Fibroblast of lung (primary cell): ENCODE results near the gene PRKAG3. TPM values are rescaled to one million over a fixed set of nuclear protein-coding genes. Genes with fewer than 3 reads are reported as not detected.
A peak's percentile ranks its signal among the peaks of the same experiment; 100 is the strongest.
"Not testable (repeated sequence)": the region's sequence is repeated elsewhere in the genome, so short reads cannot be mapped to it uniquely, and the experiment has no call there.

ENCODE experiments used
- DNase-seq, 2 donors: peaks; one replicate each; pipeline versions ENCODE4 v3.0.0 to v3.0.0-alpha.2; 2010; ENCODE audit warnings: low read depth in 2 of 2
- H2AFZ ChIP-seq: 2 replicates; pipeline ENCODE4 v1.5.1; 2012; ENCODE audit warnings: low read length, control low read depth, inconsistent platforms
- H3K27ac ChIP-seq: 2 replicates; pipeline ENCODE4 v1.5.1; 2011; ENCODE audit warnings: low read length, control low read depth; ENCODE audit not compliant: insufficient read depth
- H3K27me3 ChIP-seq: 2 replicates; pipeline ENCODE4 v1.5.1; 2011; ENCODE audit warnings: mild to moderate bottlenecking, low read length; ENCODE audit not compliant: control insufficient read depth, insufficient read depth
- H3K36me3 ChIP-seq: 2 replicates; pipeline ENCODE4 v1.5.1; 2011; ENCODE audit warnings: low read length; ENCODE audit not compliant: control insufficient read depth, insufficient read depth
- H3K4me1 ChIP-seq: 2 replicates; pipeline ENCODE4 v1.5.1; 2011; ENCODE audit warnings: low read length; ENCODE audit not compliant: control insufficient read depth, insufficient read depth; ENCODE audit errors: extremely low read depth
- H3K4me2 ChIP-seq: 2 replicates; pipeline ENCODE4 v1.5.1; 2011; ENCODE audit warnings: low read length, control low read depth; ENCODE audit not compliant: insufficient read depth; ENCODE audit errors: extremely low read depth
- H3K4me3 ChIP-seq, 4 experiments: fragments of 200-600 bp in 1 of 4; sonication (generic) in 1 of 4; replicated peaks in 1 of 4; 2 replicates each; pipeline ENCODE4 v1.5.1; 2011 to 2016; ENCODE audit warnings: low read length in 4 of 4, low read depth in 3 of 4, mild to moderate bottlenecking in 3 of 4, control low read depth in 2 of 4, inconsistent platforms in 1 of 4, mixed read lengths in 1 of 4; ENCODE audit not compliant: insufficient read depth in 1 of 4; ENCODE audit errors: control extremely low read depth in 1 of 4
- H3K79me2 ChIP-seq: 2 replicates; pipeline ENCODE4 v1.5.1; 2012; ENCODE audit warnings: mild to moderate bottlenecking, low read length, inconsistent platforms; ENCODE audit not compliant: control insufficient read depth, insufficient read depth
- H3K9ac ChIP-seq: 2 replicates; pipeline ENCODE4 v1.5.1; 2011; ENCODE audit warnings: mild to moderate bottlenecking, low read length, control low read depth; ENCODE audit not compliant: insufficient read depth
- H3K9me3 ChIP-seq: 2 replicates; pipeline ENCODE4 v1.5.1; 2012; ENCODE audit warnings: low read depth, low read length; ENCODE audit not compliant: control insufficient read depth, insufficient read depth
- H4K20me1 ChIP-seq: 2 replicates; pipeline ENCODE4 v1.5.1; 2011; ENCODE audit warnings: low read length; ENCODE audit not compliant: control insufficient read depth, insufficient read depth; ENCODE audit errors: extremely low read depth
- EZH2 ChIP-seq: IDR thresholded peaks from 2 replicates; pipeline ENCODE4 v1.5.1; 2012; ENCODE audit warnings: low read length, control low read depth, mild to moderate bottlenecking; ENCODE audit errors: missing control alignments
- polyA plus RNA-seq, 2 donors: library from polyadenylated mRNA; depleted of rRNA in 1 of 2; stranded (reverse) in 1 of 2; unstranded in 1 of 2; fragments of >200 nt; gene quantifications; 2 replicates each; pipeline ENCODE4 v1.2.1, GENCODE V29; 2011 to 2012; ENCODE audit warnings: missing spikeins in 1 of 2
- total RNA-seq: library from RNA; depleted of rRNA; stranded (reverse); fragments of >200 nt; gene quantifications from 2 replicates; pipeline ENCODE4 v1.2.1, GENCODE V29; 2014
- TF ChIP-seq, protein P1 (sequence below), 2 donors: IDR thresholded peaks in 1 of 2; conservative IDR thresholded peaks in 1 of 2; 1 replicate in 1 of 2; 2 replicates in 1 of 2; pipeline ENCODE4 v1.5.1; 2011 to 2012; ENCODE audit warnings: low read length in 2 of 2, control low read depth in 1 of 2, inconsistent platforms in 1 of 2, low read depth in 1 of 2, mild to moderate bottlenecking in 1 of 2

Gene PRKAG3
- total and polyA plus RNA-seq, 2 donors (not counting 1 experiment from before 2014, with no cell fraction given): 0.33 TPM; not detected in 1

GRCh38 chr2:218851286-218851685, 19.7 kb upstream of the PRKAG3 start:
- Histone ChIP-seq H3K4me1 (no peaks in the 10 kb centered on the region), H3K9me3 (no peaks in the 10 kb centered on the region), H4K20me1 (no peaks in the 10 kb centered on the region), H3K9ac (no peak overlapping the region), H3K4me3 (no peak overlapping the region), H3K36me3 (no peaks in the 10 kb centered on the region), H3K27me3 (peaks cover 20% of the 10 kb centered on the region), H3K79me2 (no peaks in the 10 kb centered on the region), H3K27ac (no peak overlapping the region), H2AFZ (no peak overlapping the region), H3K4me2 (no peak overlapping the region)
- DNase-seq: no peak
- TF ChIP-seq, protein P1, sequence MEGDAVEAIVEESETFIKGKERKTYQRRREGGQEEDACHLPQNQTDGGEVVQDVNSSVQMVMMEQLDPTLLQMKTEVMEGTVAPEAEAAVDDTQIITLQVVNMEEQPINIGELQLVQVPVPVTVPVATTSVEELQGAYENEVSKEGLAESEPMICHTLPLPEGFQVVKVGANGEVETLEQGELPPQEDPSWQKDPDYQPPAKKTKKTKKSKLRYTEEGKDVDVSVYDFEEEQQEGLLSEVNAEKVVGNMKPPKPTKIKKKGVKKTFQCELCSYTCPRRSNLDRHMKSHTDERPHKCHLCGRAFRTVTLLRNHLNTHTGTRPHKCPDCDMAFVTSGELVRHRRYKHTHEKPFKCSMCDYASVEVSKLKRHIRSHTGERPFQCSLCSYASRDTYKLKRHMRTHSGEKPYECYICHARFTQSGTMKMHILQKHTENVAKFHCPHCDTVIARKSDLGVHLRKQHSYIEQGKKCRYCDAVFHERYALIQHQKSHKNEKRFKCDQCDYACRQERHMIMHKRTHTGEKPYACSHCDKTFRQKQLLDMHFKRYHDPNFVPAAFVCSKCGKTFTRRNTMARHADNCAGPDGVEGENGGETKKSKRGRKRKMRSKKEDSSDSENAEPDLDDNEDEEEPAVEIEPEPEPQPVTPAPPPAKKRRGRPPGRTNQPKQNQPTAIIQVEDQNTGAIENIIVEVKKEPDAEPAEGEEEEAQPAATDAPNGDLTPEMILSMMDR (conservative IDR thresholded peaks at IDR 0.05 in 1 of 2, IDR thresholded peaks at IDR 0.05 in 1 of 2; ENCODE audit: low read depth in 1 of 2, low read length in 2 of 2): no peak
- no peak for TF ChIP-seq EZH2

GRCh38 chr2:218850796-218851195, 19.2 kb upstream of the PRKAG3 start:
- H4K20me1 ChIP-seq: no peaks in the 10 kb centered on the region
- no peaks in the 10 kb centered on the region for H3K36me3 ChIP-seq
- TF ChIP-seq EZH2: no peak
- TF ChIP-seq, protein P1 (conservative IDR thresholded peaks at IDR 0.05 in 1 of 2, IDR thresholded peaks at IDR 0.05 in 1 of 2; ENCODE audit: low read depth in 1 of 2, low read length in 2 of 2): no peak
- no peak overlapping the region for H3K9ac ChIP-seq
- no peak overlapping the region for H2AFZ ChIP-seq
- H3K9me3 ChIP-seq: no peaks in the 10 kb centered on the region
- no peak overlapping the region for H3K27ac ChIP-seq
- H3K4me2 ChIP-seq: no peak overlapping the region
- no peaks in the 10 kb centered on the region for H3K4me1 ChIP-seq
- no peak overlapping the region for H3K4me3 ChIP-seq
- peaks cover 15% of the 10 kb centered on the region for H3K27me3 ChIP-seq
- no peak for DNase-seq
- no peaks in the 10 kb centered on the region for H3K79me2 ChIP-seq

GRCh38 chr2:218849721-218850120, 18.1 kb upstream of the PRKAG3 start:
- peak in 1 of 2 donors; percentile 39 for DNase-seq

GRCh38 chr2:218846963-218847362, 15.4 kb upstream of the PRKAG3 start:
- H3K79me2 ChIP-seq, H2AFZ ChIP-seq, DNase-seq, H3K4me2 ChIP-seq, H3K27ac ChIP-seq, H3K4me3 ChIP-seq, H3K9me3 ChIP-seq, H4K20me1 ChIP-seq, H3K9ac ChIP-seq, H3K27me3 ChIP-seq, H3K4me1 ChIP-seq, H3K36me3 ChIP-seq: not testable (repeated sequence)

More at GRCh38 chr2:218849721-218850120, 18.1 kb upstream of the PRKAG3 start:
- H3K9ac ChIP-seq: no peak overlapping the region
- no peak overlapping the region for H3K27ac ChIP-seq
- TF ChIP-seq EZH2: no peak
- TF ChIP-seq, protein P1 (conservative IDR thresholded peaks at IDR 0.05 in 1 of 2, IDR thresholded peaks at IDR 0.05 in 1 of 2; ENCODE audit: low read depth in 1 of 2, low read length in 2 of 2): no peak
- H2AFZ ChIP-seq: no peak overlapping the region
- H3K27me3 ChIP-seq: peaks cover 10% of the 10 kb centered on the region
- no peaks in the 10 kb centered on the region for H3K79me2 ChIP-seq
- H4K20me1 ChIP-seq: no peaks in the 10 kb centered on the region
- no peaks in the 10 kb centered on the region for H3K4me1 ChIP-seq
- H3K36me3 ChIP-seq: no peaks in the 10 kb centered on the region
- H3K4me3 ChIP-seq: no peak overlapping the region
- H3K4me2 ChIP-seq: no peak overlapping the region
- no peaks in the 10 kb centered on the region for H3K9me3 ChIP-seq

DNA sequence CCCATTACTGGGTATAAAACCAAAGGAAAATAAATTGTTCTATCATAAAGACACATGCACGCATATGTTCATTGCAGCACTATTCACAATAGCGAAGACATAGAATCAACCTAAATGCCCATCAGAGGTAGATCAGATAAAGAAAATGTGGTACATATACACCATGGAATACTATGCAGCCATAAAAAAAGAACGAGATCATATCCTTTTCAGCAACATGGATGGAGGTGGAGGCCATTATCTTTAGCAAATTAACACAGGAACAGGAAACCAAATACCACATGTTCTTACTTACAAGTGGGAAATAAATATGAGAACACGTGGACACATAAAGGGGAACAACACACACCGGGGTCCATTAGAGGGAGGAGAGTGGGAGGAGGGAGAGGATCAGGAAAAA, 12.7 kb upstream of the PRKAG3 start:
- H3K4me2 ChIP-seq, H3K27ac ChIP-seq, H3K9me3 ChIP-seq, H2AFZ ChIP-seq, H3K9ac ChIP-seq, H4K20me1 ChIP-seq, H3K27me3 ChIP-seq, H3K4me1 ChIP-seq, DNase-seq, H3K36me3 ChIP-seq, H3K79me2 ChIP-seq, H3K4me3 ChIP-seq: not testable (repeated sequence)
